NOMO-1 (cell line): ENCODE data around the gene SCYL2.

Source experiments
- DNase-seq, 2 experiments: peaks; one replicate each; lab custom pipeline; 2025; ENCODE audit not compliant: unreplicated experiment in 2 of 2; lab: John Stamatoyannopoulos, UW

The SCYL2 gene

DNA sequence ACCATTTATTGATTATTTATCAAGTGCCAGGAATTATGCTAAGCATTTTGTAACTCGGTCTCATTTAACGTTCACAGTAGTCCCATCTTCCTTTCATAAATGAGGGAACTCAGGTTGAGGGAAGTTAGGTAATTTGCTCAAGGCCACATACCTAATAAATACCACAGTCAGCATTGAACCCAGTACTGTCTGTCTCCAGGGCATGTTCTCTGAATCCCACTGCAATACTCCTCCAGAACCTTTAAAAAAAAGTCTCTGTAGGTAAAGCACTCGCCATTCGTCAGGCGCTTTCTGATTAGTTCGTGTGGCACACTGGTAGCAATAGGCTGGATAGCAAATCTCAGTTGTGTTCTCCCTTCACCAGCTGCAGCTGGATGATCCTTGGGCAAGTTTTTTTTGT is 104.2 kb downstream of the SCYL2 start:
- DNase-seq = no peak

DNA sequence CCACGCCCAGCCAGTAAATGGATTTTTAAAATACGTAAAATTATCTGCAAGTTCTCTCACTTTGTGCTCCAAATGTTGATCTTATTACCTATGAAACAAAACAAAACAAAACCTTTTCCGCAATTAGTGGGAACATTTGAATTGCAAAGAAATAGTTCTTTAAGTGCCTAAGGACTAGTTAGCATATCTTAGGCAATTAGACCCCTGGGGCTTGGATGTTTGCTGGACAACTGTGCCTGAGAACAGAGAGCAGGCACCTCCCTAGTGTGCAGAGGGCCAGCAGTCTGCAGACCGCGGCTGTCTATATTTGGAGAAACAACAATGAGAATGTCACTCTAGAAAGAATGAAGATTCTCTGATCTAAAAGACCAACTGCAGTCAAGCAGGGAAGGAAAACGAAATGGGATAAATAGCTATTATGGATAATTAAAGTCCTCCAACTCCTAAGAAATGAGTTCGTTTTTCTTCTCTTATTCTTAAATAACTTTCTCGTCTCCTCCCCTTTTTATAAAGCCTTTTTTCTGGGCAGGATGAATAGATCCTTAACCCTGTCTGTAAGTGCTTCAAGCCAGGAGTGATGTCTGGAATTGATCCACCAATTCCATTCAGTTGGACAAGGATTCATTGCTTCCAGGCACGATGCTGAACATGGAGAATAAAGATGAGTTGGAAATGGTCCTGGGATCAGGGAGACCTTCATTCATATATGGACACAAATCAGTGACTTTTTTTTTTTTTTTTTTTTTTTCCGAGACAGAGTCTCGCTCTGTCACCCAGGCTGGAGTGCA is 106.1 kb downstream of the SCYL2 start:
- DNase-seq = no peak

DNA sequence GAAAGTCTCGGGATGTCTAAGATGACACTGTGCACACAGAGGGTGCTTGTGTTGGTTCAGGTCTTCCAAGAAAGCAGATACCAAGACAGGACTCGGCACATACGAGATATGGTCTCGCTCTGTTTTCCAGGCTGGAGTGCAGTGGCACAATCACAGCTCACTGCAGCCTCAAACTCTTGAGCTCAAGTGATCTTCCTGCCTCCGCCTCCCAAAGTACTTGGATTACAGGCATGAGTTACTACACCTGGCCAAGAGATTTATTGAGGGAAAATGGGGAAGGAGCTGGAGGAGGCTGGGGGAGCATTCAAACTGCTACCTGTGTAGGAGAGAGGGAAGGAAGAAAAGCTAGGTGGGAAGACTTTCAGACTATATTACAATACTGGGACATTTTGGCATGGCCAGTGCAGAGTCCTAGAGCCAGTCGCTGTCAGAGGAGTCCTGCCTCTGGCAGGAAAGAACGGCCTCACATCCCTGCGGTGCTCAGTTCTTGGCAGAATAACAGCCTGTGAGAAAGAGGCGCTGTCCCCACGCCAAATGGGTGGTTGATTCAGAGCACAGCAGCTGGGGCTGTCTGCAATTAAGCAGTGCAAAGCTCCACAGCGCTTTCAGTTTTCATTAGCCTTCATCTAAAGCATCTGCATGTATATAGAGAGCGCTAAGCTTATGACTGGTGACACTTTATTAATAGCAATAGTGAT is 108.2 kb downstream of the SCYL2 start:
- no peak for DNase-seq

DNA sequence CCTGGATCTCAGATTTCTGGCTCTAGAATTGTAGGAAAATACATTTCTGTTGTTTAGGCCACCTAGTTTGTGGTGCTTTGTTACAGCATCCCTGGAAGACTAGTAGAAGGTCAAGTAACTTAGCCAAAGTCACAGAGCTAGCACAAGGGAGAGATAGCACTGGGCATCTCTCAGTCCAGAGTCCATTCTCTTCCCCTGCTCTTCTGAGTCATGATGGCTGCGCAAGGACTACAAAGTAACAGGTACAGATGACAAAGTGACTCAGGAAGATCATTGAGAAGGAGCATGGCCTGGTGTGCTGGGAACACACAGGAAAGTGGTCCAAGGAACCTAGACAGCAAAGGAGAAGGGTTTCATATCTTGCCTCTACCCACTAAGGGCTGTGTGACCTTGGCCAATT is 109.2 kb downstream of the SCYL2 start:
- DNase-seq = no peak

DNA sequence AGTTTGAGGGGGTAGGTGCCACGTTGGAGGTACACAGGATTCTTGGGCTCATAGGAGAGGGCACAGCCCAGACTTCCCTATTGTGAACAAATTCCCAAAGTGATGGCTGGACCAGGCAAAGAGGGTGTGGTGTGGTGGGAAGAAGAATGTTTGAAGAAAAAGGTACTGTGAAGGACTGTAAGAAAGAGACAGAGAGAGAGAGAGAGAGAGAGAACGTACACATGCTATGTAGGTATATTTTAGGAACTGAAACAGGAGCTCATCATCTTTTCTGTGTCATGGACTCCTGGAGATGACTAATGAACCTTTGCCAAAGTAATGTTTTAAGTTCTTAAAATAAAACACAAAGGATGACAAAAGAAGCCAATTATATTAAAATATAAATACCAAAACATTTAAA is 114.4 kb downstream of the SCYL2 start:
- no peak for DNase-seq

DNA sequence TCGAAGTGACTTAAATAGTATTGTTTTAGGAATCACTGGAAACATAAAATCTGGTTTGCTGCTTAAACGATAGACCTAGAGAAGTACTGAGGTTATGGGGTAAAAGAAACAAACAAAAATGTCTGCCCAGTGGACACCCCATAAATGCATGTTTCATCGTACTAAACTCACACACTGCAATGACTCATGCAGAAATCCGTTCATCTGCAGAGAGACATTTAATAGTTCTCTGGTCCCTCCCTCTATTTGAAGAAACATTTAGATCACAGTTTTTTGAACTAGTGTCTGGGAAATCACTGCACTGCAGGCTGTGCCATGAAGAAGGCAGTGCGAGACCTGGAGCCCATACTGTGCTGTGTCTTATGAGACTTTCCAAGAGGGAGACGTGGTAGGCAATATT is 115.4 kb downstream of the SCYL2 start:
- no peak for DNase-seq

DNA sequence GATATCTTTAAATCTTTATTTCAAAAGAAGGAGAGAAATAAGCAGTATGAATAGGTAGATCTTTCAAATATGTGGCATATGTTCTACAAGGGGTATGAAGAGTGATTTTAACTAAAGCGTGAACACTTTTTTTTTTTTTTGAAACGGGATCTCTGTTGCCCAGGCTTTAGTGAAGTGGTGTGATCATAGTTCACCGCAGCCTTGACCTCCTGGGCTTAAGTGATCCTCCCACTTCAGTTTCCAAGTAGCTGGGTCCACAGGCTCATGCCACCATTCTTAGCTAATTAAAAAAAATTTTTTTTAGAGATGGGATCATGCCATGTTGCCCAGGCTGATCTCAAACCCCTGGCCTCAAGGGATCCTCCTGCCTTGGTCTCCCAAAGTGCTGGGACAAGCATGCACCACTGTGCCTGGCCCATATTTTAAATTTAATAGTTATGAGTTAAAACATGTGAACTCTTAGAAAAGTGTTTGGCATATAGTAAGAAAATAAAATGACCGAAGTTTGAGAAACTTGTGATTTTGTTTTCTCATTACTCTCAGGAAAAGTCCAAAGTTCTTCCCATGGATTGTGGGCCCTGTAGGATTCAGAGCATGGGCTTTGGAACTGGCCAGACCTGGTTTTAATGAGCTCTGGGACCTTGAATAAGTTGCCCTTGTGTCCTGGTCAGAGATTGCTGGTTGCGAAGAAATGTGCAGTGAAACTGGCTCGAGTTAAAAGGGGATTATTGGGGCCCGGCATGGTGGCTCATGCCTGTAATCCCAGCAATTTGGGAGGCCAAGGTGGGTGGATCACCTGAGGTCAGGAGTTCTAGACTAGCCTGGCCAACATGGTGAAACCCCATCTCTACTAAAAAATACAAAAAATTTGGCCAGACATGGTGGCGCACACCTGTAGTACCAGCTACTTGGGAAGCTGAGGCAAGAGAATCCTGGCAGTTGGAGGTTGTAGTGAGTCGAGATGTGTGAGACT is 116.9 kb downstream of the SCYL2 start:
- DNase-seq = no peak

DNA sequence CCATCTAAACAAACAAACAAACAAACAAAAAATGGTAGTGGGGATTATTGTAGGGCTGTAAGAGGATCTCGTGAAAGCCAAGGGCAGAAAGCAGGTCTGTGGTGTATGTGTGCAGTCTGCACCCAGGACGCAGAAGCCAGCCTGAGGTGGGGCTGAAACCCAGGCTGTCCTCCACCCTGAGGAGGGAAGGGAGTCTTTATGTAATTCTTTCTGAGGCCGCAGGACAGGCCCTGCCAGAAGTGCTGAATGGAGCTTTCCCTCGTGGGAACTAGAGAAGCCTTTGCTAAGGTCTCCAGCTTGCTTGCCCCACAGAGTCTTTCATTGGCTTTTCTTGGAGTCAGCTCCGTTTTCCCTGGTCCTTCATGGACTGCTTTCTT is 117.6 kb downstream of the SCYL2 start:
- no peak for DNase-seq

DNA sequence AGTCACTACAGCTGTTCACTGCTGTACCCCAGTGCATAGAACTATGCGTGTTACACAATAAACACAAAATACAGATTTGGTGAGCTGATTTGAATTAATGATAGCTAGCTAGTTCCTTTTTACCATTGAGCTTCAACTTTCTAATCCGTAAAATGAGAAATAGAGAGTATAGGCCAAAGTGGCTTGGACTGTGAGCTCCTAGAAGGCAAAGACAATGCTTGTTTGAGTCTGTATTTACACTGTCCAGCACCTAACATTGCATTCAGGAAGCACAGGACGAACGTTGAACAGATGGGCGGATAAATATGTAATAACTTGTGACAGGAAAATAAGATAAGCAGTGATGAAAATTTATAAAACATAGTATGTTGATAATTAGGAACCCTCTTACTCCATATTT is 121.4 kb downstream of the SCYL2 start:
- no peak for DNase-seq
